ENCODE measurements around the gene PTPRN2. TPM values are rescaled to one million over a fixed set of nuclear protein-coding genes. Genes with fewer than 3 reads are reported as not detected.

The PTPRN2 gene
- total and polyA plus RNA-seq, 7 donors = 0.47 to 0.82 (median 0.51) TPM

GRCh38 chr7:157769086-157769485, 818.5 kb downstream of the PTPRN2 start:
- peaks cover 0 to 6% (median 2%) of the 10 kb centered on the region in 3 donors for H3K27me3 ChIP-seq (ENCODE audit: insufficient read depth in 3 of 3, low read length in 2 of 3)
- no peak overlapping the region for H3K4me3 ChIP-seq
- no peak overlapping the region for H3K27ac ChIP-seq
- intact Hi-C loops (cut with DNase I) = no loop called here
- TF ChIP-seq CTCF (IDR thresholded peaks at IDR 0.05) = no peak
- ATAC-seq (no peak), DNase-seq (no peak)
- H3K9me3 ChIP-seq = peaks cover 3% of the 10 kb centered on the region
- H3K36me3 ChIP-seq (ENCODE audit: insufficient read depth in 1 of 2, low read depth in 1 of 2) = no peaks in the 10 kb centered on the region
- WGBS, 3 donors = 23 to 30% (median 25%) methylated on average over 17 of the region's 17 CpGs
- no peaks in the 10 kb centered on the region for H3K4me1 ChIP-seq

- Histone ChIP-seq H3K4me3 (no peak overlapping the region), H3K4me1 (no peaks in the 10 kb centered on the region), H3K9me3 (peaks cover 3% of the 10 kb centered on the region), H3K36me3 (ENCODE audit: insufficient read depth in 1 of 2, low read depth in 1 of 2) (no peaks in the 10 kb centered on the region), H3K27ac (no peak overlapping the region), H3K27me3 (ENCODE audit: insufficient read depth in 3 of 3, low read length in 2 of 3) (peaks cover 0 to 6% (median 2%) of the 10 kb centered on the region in 3 donors)
- ATAC-seq (no peak), DNase-seq (no peak)
- 82 to 84% (median 82%) methylated on average over 22 of the region's 22 CpGs for WGBS, 3 donors
- TF ChIP-seq CTCF (IDR thresholded peaks at IDR 0.05) = no peak
- intact Hi-C loops (cut with DNase I) = no loop called here
These were observed 819.4 kb downstream of the PTPRN2 start for GRCh38 chr7:157768198-157768597.

DNA sequence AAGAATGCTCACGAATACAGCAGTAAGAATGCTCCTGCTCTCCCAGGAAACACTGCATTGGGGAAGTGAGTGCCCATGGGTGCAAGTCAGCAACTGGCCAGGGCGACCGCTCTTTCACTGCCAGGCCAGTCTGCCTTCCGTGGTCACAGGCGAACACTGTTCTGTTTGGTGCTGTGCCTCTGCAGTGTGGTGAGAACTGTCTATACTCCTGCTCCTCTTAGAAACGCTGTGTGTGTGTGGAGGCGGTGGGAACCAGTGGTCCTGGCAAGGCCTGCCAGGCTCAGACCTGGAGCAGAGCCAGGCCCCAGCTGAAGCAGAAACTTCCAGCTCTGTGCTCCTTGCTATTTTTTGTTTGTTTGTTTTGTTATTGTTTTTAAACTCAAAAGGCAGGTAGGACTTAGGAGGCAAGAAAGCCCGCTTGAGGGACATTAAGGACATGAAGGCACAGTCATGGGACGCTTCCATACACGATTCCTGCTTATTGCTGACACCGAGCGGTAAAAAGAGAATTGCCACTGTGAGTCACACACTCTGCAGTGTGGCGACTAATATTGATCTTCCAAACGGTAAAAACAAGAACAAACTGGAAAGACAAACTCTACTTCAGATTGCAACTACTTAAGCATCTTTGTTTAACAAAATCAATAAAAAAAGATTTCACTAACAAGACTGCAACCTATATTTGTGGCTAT, 820.0 kb downstream of the PTPRN2 start:
- 58 to 67% (median 62%) methylated on average over 14 of the region's 14 CpGs for WGBS, 3 donors

GRCh38 chr7:157766098-157766497, 821.5 kb downstream of the PTPRN2 start:
- no peak for TF ChIP-seq CTCF (IDR thresholded peaks at IDR 0.05)
- intact Hi-C loops (cut with DNase I) = no loop called here
- no peak for DNase-seq
- H3K4me1 ChIP-seq = no peaks in the 10 kb centered on the region
- H3K4me3 ChIP-seq = no peak overlapping the region
- ATAC-seq = no peak
- H3K36me3 ChIP-seq (ENCODE audit: insufficient read depth in 1 of 2, low read depth in 1 of 2) = no peaks in the 10 kb centered on the region
- no peak overlapping the region for H3K27ac ChIP-seq
- H3K27me3 ChIP-seq (ENCODE audit: insufficient read depth in 3 of 3, low read length in 2 of 3) = peaks cover 0 to 6% (median 2%) of the 10 kb centered on the region in 3 donors
- peaks cover under 1% of the 10 kb centered on the region for H3K9me3 ChIP-seq

More for the DNA sequence above, 820.0 kb downstream of the PTPRN2 start:
- Histone ChIP-seq H3K4me3 (no peak overlapping the region), H3K9me3 (peaks cover 3% of the 10 kb centered on the region), H3K27ac (no peak overlapping the region), H3K36me3 (ENCODE audit: insufficient read depth in 1 of 2, low read depth in 1 of 2) (no peaks in the 10 kb centered on the region), H3K27me3 (ENCODE audit: insufficient read depth in 3 of 3, low read length in 2 of 3) (peaks cover 0 to 6% (median 2%) of the 10 kb centered on the region in 3 donors), H3K4me1 (no peaks in the 10 kb centered on the region)
- DNase-seq (no peak), ATAC-seq (no peak)
- TF ChIP-seq CTCF (IDR thresholded peaks at IDR 0.05) = no peak
- intact Hi-C loops (cut with DNase I) = no loop called here

Measured in psoas muscle (tissue), 8 donors.